Activated CD4-positive, alpha-beta T cell treated with anti-CD3 and anti-CD28 coated beads, Interleukin-2, Interleukin-6, amounts not matched to agents 100 ng/mL and 50 ng/mL, durations not matched to agents 16 hours and 8 hours (primary cell): ENCODE data around the gene MRPL21.
A peak's percentile ranks its signal among the peaks of the same experiment; 100 is the strongest.
"Not testable (repeated sequence)": the region's sequence is repeated elsewhere in the genome, so short reads cannot be mapped to it uniquely, and the experiment has no call there.

Experiments used
- DNase-seq: peaks from one replicate; pipeline ENCODE4 v3.0.0-alpha.2; 2020

MRPL21 gene

DNA sequence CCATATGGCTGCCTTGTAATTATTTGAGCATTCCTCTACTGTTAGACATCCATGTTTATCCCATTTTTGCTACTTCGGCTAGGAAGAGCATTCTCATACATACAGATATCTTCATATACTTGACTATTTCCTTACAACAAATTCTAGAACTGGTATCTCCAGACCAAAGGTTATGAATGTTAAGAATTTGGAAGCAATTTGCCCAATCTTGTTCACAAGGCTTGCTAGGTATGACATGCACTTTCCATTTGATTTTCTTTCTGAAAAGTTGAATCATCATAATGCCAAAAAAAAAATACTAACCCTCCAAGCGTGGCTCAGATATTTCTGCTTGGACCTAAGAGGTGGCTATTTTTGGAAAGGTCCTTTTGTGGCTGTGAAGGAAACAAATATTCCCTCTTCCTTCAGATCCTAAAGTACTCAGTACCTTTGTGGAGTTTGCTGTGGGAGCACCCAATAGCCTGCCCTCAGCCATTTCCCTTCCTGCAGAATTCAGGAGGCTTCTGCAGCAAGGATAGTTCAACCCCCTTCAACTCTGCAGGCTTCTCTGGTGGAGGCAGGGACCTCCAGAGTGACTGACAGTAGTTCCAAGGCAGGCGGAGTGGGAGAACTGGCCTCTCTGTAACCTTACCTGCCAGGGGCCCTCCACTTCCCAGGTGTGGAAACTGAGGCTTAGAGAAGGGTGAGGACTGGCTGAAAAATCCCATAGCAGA, 39.9 kb downstream of the MRPL21 start:
- no peak for DNase-seq

DNA sequence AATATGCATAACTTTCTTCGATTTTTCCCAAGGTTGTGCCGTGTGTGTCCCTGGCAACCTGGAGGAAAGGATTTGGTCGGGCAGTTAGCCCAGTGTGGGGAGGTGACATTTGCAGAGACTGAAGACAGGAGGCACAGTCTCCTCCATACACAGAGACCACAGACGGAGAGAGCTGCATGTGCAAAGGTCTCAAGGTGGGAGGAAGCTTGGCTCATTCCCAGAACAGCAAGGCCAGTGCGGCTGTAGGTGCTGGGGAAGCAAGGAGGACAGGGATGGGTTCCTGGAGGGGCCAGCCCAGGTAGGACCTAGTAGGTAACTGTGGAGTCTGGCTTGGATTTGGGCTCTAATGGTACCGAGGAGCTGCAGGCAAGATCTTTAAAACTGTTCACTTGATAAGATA, 41.2 kb downstream of the MRPL21 start:
- DNase-seq = no peak

DNA sequence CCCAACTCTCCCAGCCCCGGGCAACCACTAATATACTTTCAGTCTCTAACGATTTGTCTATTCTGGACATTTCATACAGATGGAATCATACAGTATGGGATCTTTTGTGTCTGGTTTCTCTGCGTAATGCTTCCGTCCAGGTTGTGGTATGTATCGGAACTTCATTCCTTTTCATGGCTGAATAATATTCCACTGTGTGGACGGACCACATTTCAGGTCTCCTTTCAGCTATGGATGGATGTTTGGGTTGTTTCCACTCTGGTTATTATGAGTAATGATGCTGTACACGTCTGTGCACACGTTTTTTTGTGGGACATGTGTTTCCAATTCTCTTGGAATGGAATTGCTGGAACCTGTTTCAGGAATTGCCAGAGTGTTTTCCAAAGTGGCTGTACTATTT, 44.5 kb downstream of the MRPL21 start:
- DNase-seq = no peak

DNA sequence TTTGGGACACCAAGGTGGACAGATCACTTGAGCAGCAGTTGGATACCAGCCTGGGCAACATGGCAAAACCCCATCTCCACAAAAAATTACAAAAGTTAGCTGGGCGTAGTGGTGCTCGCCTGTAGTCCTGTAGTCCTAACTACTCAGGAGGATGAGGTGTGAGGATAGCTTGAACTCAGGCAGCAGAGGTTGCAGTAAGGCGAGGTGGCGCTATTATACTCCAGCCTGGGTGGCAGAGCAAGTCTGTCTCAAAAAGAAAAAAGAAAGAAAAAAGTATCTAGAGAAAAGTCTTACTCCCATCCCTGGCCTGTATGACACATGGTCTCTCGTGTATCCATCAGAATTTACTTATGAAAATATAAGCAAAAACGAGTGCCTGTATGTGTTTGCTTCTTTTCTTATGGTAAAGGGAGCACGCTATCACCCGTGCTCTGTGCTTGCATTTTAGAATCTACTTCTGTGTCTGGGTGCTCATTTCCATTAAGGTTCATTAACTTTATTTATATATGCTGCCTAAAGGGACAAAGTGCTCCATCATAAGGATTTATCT, 46.5 kb downstream of the MRPL21 start:
- DNase-seq = no peak

DNA sequence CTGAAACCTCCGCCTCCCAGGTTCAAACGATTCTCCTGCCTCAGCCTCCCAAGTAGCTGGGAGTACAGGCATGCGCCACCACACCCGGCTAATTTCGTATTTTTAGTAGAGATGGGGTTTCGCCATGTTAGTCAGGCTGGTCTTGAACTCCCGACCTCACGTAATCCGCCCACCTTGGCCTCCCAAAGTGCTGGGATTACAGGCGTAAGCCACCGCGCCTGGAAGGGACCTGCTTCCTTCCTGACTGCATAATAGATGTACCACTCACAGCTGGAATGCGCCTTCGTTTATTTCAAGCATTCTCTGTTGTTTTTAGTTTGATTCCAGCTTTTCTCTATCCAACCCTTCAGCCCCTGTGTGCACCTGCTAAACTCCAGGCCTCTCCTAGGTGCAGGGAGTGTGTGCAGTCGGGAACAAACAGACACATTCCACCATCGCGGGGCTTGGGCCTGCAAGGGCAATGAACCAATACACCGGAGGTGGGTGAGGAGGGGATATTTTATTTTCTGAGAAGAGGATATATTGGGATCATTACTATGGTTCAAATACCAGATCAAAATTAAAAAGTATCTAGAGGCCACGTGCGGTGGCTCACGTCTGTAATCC, 47.1 kb downstream of the MRPL21 start:
- DNase-seq = not testable (repeated sequence)

DNA sequence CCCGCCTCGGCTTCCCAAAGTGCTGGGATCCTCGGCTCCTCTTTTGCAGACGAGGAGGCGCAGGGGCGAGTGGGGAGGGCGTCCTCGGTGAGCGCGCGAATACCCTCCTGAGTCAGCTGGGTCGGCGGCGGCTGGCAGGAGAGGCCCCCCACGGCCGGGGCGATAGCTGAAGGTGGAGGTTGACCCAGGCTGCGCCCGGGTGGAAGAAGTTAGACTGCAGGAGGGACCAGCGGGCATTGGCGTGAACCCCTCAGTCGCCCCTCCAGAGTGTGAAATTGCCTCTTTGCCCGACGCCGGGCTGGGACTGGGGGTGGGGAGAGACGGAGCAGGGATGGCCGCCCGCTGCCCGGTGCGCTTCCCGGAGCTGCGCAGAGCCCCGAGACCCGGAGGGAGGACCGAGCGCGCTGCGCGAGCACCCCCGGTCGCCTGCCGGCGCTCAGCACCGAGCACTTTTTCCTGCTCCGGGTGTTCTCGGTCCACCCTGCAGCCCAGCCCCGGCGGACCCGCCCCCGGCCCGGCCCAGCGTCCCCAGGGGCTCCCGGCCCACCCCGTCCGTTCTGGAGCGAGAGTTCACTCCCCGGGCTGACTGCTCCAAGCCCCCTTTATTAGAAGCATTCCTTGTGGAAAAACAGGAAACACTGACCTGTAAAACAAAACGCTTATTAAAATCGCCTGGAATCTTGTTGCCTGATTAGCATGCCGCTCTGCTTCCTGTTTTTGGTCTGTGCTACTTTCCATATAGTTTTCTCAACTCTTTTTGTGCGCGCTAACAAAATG, 48.2 kb downstream of the MRPL21 start:
- no peak for DNase-seq

DNA sequence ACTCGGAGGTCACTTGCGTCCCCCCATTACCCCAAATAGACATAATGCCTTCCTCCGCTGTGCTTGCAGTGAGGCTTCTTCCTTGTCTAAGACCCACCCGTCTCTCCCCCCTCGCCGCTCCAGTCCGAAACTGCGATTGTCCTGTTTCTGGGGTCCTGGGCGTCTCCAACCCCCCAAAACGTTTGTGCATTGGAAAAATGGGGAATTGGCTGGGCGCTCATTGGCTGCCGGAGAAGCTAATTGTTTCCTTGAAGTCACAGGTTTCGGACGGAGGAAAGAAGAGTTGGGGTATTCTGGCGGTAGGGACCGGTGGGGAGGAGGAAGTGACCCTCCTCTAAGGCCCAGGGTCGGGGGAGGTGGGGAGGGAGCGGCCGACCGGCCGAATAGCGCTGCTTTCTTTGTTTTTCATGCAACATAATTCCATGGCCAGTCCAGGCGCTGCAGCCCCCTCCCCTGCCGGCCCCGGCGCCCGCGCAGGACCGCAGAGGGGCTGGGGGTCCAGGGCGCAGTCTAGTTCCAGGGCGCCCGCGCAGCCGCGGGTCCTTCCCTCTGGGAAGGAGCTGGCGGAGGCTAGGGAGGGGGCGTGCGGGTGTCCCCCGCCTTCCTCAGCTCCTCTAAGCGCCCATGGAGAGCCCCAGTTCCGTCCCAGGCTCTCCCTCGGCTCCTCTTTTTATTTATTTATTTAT, 49.2 kb downstream of the MRPL21 start:
- DNase-seq = no peak

DNA sequence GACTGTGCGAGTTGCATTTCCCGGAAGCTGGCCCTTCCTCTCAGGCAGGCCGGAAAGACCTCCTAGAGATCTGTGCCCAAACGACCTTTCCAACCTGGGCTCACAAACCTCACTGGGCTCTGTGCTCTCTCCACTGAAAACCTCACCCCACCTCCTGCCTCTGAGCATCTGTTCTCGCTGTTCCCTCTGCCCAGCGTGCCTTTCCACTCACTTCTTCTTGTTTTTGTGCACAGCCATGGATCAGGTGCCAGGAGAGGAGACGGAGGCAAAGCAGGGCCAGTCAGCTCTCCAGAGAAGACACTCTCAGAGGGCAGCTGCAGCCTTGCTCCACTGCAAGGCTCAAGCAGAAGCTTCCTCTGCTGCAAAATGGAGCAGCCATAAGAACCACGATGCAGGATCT, 51.0 kb downstream of the MRPL21 start:
- DNase-seq = no peak

DNA sequence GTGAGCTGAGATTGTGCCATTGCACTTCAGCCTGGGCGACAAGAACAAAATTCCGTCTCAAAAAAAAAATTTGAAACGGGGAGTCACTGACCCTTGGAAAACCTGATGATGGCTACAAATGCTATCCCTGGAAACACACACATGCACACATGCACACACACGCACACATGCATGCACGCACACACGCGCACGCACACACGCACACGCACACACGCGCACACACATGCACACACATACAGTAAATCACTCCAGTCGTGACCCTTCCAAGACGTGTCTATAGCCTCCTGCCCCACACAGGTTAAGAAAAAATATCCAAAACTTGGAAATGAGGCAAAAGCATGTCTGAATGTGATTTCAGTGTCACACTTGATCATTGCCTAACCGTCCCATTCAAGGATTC, 55.2 kb downstream of the MRPL21 start:
- no peak for DNase-seq

DNA sequence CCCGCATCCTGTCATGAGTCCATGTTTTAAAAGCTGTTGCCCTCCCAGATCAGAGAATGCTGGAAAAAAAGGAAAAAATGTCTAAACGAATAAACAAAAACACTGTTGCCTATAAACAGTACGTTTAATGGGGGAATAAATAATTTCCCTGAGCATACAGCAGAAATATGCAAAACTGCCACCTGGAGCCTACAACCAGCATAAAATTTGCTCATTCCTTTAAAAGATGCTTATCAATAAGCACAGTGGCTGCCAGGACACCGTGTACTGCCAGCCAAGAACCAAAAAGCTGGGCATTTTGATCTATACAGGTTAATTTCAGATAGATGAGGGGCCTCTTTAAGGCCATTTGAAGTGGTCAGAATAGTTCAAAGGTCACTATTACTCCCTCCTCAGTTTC, 56.2 kb downstream of the MRPL21 start:
- no peak for DNase-seq

DNA sequence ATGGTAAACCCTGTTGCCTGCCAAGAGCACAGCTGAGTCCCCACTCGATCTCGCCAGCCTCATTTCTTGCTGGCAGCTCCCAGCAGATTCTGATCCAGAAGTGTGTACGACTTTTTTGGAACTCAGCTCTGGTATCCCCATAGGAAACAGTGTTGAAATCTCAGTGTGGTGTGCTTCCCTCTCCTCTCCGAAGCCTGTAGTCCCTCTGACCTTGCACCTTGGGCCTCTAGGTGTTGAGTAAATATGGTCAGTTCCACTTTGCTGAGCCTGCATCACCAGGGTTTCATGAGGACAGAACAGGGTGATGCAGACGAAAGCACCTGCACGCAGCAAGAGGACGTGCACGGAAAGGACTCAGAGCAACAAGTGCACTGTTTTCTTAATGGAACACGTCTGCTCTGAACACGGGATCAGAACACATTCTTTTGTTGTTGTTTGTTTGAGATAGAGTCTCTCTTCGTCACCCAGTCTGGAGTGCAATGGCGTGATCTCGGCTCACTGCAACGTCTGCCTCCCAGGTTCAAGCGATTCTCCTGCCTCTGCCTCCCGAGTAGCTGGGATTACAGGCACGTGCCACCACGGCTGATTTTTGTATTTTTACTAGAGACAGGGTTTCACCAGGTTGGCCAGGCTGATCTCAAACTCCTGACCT, 58.2 kb downstream of the MRPL21 start:
- no peak for DNase-seq

DNA sequence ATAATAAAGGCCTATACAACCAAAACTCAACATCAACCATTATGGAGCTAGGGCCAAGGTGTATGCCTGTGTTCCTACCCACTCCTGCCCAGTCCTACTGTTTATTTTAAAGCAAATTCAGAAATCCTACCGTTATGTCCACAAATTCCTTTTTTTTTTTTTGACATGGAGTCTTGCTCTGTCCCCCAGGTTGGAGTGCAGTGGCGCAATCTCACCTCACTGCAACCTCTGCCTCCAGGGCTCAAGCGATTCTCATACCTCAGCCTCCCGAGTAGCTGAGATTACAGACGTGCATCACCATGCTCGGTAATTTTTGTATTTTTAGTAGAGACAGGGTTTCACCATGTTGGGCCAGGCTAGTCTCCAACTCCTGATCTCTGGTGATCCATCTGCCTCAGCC, 58.8 kb downstream of the MRPL21 start:
- no peak for DNase-seq

DNA sequence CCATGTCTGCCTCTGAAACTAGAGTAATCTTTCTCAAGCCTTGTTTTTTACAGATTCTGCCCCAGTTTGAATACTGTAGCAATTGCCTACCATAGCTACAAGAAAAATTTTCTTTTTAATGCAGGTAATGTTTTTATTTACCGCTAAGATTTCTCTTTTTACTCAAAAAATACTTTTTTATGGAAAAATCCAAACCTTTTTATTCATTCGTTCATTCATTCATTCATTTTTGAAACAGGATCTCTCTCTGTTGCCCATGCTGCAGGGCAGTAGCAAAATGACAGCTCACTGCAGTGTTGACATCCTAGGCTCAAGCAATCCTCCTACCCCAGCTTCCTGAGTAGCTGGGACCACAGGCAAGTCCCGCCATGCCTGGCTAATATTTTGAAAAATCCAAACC, 59.3 kb downstream of the MRPL21 start:
- no peak for DNase-seq

DNA sequence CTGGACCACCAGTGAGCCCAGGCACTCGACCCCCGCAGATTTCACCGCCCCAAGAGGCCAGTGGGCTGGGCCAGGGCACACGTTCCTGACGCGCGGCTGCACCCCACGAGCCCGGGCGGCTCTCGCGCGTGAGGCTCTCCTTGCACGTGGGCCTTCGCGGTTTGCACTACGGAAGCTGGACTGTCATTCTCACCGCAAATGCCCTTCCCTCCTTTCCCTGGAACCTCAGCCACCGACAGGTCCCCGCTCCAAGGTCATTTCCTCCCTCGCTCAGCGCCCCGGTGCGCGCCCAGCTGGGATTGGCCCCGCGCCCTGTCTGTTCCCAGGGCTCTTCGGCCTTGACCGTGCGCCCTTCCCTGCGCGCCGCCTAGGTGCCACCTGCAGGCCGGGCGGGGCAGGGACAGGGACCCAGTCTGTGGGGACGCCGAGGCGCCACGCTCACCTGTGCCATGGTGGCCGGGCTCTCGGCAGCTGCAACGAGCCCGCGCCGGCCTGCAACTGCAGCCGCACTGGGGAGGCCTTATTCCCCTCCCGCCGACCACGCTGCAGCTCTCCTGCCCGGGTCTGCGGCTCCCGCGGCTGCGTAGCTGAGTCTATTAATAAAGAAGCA, 59.8 kb downstream of the MRPL21 start:
- DNase-seq = peak; percentile 88

DNA sequence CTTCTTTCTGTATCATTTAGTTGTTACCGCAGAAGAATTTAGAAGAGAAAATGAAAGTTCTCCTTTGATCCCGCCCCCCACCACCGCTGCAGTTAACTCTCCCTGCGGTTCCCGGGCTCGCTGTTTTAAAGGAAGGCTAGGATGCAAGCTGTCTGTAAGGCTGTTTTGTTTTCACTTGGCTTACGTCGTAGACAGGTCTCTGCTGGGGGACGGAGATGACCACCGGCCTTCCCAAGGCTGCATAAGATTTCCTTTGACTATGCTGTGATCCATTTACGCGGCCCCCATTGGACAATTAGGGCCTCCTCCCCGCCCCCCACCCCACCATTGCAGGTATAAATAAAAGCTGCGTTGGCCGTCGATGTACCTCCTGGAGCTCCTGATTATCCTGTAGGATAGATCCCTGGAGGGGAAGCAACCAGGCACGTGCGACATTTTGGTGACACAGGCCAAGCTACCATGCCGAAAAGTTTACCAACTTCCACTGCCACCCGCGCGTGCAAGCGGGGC, 60.5 kb downstream of the MRPL21 start:
- peak; percentile 61 for DNase-seq

DNA sequence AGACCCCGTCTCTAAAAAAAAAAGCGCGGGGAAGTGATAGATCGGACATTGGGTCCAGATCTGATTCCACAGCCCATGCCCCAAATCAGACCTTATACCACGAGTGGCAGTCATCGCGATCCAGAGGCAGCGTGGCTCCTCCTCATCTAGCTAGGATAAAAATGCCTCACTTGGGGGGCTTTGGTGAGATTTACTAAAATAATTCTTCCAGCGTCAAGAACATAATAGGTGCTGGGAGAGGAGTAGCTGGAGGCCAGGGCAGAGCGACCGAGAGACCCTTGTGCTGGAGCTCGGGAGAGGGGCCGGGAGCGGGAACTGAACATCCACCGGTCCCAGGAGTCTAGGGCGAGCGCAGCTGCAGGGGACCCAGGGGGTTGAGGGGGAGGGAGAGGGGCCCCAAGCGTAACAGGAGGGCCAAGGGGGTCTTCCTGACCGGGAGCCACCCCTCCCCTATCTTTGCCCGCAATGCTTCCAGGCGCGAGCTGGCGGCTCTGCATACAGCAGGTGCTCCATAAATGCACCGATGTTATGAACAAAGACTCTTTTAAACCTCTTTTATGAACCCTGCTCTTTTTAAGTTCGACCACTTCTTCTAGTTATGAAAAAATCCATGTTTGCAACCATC, 61.1 kb downstream of the MRPL21 start:
- DNase-seq = peak; percentile 12

DNA sequence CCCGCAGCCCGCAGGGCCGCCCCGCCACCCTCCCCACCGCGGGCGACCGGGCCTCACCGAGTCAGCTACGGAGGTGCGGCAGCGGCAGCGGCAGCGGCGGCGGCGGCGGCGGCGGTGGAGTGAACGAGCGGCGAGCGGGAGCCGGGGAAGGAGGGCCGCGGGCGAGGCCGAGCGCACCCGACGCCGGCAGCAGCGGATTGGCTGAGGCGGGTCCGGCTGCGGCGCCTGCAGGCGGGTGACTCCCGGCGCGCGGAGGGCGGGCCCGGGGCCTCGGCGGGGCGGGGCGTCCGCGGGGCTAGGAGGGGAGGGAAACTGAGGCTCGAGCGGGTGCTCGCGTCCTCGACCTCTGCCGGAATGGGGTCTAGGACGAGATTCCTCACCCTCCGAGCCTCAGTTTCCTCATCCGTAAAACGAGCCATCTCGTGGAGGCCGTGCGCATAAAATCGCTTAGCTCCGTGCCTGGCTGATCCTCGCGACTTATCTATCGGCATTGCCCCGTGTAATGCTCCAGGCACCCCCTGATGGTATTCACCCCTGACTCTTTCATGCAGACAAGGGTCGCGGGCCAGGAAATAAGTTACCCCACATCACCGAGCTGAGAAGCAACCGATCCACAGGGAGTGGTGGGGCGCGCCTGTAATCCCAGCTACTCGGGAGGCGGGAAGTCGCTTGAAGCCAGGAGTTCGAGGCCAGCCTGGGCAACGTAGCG, 61.8 kb downstream of the MRPL21 start, which contains the start of gene CPT1A:
CPT1A (minus strand) TSS at position 199 of the 709 bp plus-strand sequence. CDS start 26,442 bp downstream, outside the sequence.
- DNase-seq = peak; percentile 83
